Embryonic facial prominence (tissue), 1 donor: Measurements from ENCODE around the gene ZNF71.
A peak's percentile ranks its signal among the peaks of the same experiment; 100 is the strongest.
"Not testable (repeated sequence)": the region's sequence is repeated elsewhere in the genome, so short reads cannot be mapped to it uniquely, and the experiment has no call there.

ENCODE experiments used
- DNase-seq: peaks from one replicate; pipeline ENCODE4 v3.0.0-alpha.2; 2016; ENCODE audit errors: extremely low spot score

The ZNF71 gene

DNA sequence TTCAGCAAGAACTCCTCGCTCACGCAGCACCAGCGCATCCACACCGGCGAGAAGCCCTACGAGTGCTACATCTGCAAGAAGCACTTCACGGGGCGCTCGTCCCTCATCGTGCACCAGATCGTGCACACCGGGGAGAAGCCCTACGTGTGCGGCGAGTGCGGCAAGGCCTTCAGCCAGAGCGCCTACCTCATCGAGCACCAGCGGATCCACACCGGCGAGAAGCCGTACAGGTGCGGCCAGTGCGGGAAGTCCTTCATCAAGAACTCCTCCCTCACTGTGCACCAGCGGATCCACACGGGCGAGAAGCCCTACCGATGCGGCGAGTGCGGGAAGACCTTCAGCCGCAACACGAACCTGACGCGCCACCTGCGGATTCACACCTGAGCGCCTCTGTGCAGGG, 27.3 kb downstream of the ZNF71 start:
- no peak for DNase-seq

DNA sequence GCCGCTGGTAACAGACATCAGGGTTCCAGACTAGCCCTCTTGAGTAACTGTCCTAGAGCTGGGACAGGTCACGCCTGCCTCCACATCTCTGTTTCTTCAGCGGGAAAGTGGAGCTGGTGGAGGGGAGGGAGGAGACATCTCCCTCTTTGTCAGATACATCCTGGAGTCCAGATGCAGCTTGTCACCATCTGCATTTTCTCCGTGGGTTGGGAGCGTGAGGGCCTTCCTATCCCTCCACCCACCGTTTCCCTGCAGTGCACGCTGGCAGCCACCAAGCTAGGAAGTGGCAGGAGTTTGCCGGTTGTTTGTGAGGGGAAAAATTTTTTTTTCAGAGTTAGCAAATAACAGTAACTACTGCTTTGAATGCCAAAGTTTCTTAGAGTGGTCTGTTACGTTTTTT, 27.9 kb downstream of the ZNF71 start:
- no peak for DNase-seq

DNA sequence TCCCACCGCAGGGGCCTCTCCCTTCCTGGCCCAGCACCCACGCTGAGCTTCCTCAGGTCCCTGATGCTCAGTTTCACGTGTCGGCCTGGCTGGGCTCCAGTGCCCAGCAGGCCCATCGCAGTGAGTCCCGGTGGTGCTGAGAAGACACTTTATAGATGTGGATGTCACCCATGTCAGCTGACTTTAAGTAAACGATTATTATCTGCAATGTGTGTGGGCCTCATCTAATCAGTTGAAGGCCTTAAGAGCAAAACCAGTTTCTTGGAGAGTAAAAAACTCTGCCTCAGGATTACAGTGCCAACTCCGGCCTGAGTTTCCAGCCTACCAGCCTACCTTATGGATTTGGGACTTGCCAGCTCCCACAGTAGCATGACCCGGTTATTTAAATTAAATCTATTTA, 30.6 kb downstream of the ZNF71 start:
- no peak for DNase-seq

DNA sequence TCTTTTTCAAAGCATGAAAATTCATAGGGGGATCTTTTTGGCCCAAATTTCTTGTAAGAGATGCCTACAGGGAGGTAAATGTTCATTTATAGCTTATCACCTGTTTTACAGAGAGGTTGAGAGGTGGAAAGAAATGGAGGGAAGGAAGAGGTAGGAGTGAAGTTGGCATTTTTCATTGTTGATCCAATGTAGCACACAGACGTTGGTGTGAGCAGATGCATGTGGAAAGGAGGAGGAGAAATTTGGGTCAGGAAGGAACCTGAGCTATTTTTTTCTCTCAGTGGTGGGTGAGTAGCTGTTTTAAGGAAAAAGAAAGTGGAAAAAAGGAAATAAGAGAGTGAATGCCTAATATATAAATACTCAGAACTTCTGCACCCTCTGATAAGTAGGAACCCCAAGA, 37.9 kb downstream of the ZNF71 start:
- DNase-seq = no peak

DNA sequence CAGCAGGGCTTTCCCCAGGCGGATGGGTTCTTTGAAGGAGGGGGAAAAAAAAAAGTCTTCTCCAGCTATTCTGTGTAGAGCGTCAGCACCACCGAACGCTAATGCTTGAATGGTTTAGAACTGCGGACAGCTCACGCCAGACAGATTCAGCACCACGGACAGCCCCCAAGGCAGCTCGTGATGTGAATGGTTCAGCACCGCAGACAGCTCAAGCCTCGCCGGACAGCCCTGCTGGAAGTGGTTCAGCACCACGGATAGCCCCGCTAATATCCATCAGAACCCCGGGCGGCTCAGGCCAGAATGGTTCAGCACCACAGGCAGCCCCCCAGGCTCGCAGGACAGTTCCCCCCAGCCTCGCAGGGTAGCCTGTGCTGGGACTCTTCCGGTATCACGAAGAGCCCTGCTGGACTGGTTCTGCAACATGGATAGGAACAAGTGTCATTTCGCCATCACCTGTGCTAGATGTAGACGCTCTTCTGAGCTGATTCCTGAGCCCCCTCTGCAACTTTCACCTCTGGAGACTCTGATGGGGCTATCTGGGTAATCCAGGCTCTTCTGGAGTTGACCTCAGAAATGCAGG, 43.0 kb downstream of the ZNF71 start:
- DNase-seq = peak; percentile 79

DNA sequence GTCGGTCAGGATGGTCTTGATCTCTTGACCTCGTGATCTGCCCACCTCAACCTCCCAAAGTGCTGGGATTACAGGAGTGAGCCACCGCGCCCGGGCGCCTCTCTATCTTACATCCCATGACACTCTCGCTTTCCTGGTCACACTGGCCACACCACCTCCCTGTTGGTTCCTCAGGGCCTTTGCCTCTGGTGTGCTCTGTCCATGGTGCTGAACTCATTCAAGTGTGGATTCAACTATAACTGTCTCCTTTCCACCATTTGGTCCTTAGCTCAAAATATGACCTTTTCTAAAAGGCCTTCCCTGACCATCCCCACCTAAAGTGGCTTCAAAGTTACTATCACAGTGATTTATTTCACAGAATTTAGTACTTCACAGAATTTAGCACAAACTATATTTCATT, 44.1 kb downstream of the ZNF71 start:
- DNase-seq = no peak

DNA sequence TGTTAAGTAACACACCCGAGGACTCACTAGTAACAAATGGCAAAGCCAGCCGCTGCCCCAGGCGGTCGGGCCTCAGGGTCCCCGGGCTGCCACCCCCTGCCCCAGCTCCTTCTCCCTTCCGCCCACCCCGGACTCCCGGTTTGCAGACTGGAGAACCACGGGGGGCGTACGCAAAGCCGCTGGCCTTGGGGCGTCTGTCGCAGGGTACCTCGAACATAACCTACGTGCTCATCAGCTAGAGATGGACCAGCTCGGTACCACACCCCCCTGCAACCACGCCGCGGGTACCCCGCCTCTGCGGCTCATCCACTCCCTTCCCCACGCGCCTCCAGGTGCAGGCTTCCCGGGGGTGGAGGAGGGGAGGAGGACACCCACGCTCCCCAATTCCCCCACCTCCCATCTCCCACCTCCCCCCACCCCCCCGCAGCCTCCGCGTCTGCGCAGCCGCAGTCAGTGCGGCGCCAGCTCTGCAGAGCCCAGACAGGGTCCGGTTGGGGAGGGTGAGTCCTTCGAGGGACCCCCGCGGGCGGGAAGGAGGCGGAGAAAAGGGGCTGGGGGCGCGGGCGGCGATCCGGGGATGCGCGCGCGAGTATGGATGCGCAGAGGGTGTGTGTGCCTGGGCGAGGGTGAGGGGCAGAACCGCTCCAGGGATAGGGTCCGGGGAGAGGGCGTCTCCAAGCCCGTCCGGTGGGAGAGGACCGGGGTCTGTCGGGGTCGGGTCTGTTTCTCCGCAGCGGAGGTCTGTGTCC, 47.8 kb downstream of the ZNF71 start, which contains the start of gene SMIM17:
TSS of gene SMIM17 (plus strand) at position 449 of the 749 bp plus-strand sequence. CDS start 2,509 bp downstream, outside the sequence.
- DNase-seq = no peak

DNA sequence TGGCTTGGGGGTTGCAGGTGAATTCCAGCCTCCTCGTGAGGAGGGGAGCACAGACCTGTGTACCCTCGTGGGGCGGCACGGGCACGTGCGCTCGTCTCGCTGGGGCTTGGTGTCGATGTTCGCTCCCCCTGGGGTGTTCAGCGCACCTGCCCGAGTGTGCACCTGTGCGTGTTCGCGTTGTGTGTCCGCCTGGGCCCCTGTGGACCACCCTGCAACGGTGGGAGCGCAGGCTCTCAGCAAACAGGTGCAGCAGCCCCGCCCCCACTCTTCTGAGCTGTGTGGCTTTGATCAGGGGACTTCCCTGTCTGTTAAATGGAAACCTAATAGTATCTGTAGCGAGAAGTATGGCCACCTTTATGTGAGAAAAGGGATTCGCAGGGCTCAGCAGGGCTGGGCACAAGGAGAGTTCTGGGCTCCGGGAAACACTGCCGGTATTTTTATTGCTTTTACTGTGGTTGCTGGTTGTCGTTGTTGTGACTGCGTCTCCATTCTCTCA, 48.4 kb downstream of the ZNF71 start:
- no peak for DNase-seq

DNA sequence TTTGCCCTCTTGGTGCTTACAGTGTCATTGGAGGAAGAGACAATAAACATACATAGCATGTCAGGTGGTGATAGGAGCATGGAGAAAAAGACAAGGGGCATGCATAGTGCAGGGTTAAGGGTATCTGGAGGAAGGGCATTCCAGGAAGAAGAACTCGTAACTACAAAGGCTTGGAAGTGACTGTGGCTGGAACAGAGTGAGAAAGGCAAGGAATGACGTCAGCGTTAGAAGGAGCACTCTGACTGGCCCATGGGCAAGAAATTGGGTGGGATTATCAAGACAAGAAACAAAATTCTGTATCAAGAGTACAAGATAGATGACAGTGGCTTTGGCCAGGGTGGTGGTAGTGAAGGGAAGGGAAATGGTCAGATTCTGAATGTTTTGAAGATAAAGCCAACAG, 59.0 kb downstream of the ZNF71 start:
- no peak for DNase-seq

DNA sequence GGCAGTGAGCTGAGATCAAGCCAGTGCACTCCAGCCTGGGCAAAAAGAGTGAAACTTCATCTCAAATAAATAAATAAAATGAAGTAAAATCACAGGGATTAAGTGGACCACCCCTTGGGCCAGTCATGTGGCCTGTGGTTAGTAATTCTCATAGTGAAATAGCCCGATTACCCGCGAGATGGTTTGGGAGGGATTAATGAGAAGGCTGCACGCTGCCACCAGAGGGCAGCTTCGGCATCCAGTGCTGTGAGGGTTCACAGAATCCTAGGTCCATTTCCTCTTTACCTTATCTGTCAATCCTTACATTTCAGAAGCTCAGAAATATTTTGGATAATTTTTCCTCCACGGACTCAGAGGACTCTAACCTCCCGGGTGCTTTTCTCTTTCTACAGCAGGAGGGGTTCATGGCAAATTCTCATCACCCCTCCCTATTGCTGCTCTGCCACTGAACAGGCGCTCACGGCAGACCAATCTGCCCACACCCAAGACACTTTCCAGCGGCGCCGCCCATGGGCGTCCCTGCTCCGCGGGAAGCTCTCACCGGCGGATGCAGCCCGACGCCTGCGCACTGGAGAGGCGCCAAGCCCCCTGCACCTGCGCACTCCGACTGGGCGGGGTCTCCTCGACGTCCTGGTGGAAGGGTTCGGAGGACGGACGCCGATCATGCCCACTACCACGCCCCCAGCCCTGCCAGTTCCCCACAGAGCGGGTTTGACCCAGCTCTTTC, 65.4 kb downstream of the ZNF71 start:
- no peak for DNase-seq

DNA sequence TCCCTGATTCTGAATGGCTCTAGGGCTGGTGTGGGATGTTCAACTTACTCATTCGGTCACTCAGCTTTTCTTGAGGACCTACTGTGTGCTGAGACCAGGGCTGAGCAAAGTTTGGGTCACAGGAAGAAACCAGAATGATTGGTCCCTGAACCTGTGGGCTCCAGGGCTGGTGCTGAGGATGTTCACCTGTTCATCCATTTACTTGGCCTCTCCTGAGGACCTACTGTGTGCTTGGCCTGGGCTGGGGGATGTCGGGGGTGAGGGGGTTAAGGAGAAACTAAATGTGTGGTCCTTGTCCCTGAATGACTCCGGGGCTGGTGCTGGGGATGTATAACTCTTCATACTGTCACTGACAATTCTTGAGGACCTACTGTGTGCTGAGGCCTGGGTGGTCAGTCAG, 66.1 kb downstream of the ZNF71 start:
- no peak for DNase-seq

DNA sequence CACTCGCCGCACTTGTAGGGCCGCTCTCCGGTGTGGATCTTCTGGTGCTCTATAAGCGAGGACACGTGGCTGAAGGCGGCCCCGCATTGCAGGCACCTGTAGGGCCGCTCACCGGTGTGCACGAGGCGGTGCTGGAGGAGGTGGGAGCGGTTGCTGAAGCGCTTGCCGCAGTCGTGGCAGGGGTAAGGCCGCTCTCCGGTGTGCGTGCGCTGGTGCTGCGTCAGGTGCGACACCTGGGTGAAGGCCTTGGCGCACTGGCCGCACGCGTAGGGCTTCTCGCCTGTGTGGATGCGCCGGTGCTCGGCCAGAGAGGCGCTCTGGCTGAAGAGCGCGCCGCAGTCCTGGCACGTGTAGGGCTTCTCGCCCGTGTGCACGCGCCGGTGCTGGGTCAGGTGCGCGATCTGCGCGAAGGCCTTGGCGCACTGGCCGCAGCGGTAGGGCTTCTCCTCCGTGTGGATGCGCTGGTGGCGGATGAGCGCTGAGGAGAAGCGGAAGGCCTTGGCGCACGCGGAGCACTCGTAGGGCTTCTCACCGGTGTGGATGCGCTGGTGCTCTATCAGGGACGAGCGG, 68.9 kb downstream of the ZNF71 start:
- no peak for DNase-seq

DNA sequence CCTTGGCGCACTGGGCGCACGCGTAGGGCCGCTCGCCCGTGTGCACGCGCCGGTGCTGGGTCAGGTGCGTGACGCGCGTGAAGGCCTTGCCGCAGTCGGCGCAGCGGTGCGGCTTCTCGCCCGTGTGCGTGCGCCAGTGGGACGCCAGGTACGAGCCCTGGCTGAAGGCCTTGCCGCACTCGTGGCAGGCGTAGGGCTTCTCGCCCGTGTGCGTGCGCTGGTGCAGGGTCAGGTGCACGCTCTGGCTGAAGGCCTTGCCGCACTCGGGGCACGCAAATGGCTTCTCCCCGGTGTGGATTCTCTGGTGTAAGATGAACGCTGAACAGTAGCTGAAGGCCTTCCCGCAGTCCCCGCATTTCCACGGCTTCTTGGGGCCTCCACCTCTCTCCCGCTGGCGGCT, 69.4 kb downstream of the ZNF71 start:
- DNase-seq = no peak

DNA sequence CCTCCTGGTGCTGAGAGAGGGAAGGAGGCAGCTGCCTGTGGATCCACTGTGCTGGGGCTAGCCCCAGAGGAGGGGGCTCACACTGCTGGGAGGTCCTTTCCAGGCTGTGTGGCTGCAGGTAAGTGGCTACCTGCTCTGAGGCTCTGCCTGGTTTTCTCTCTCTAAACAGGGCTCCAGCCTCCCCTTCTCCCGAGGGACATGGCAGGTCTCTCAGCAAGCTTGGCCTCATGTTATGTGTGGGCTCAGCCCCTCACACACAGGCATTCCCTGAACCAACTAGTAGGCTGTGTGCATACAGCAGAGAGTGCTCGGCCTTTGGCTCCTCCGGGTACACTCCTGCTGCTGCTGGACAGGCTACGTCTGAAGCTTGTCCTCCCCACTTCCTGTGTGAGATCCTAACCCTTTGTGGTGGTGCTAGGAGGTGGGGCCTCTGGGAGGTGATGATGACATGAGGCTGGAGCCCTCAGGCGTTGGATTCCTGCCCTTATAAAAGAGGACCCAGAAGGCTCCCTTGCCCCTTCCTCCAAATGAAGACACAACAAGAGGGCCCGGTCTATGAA, 72.3 kb downstream of the ZNF71 start:
- DNase-seq = no peak

DNA sequence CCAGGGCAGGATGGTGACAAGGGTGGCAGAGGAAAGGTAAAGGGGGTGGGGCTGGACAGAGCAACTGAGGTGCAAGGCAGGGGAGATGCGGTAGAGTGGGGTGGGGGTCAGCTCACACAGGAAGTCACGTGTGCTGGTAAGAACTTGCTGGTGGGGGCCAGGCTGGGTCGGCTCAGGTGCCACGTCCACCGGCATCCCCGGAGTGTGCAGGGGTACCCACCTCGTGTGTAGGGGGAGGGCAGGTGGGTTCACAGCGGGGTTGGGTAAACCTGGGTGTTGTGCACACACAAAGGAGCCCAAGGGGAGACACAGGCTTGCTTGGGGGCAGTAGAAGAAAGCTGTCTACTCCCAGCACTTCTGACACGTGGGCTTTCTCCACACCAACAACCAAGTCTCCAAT, 73.6 kb downstream of the ZNF71 start:
- DNase-seq = no peak

DNA sequence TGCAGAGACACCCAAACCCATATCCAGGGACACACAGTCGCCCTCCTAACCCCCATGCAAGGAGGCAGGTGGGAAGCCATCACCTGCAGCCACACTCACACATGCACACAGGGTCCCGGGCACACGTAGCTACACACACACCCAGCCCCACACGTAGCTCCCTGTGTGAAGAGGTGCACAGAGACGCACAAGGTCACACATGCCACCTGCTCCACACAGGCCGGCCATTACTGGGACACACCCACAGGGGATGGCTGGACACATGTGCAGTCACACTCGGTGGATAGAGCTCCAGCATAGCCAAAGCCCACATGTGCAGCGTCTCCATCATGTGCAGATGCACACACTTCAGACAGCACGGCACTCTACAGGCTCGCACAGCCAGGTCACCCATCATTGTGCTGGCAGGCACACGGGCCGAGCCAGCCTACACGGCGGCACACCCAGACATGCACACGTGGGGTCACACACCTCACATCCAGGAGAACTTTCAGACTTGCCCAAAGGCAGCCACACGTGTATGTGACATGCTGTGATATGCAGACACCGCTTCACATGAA, 75.4 kb downstream of the ZNF71 start:
- DNase-seq = no peak

DNA sequence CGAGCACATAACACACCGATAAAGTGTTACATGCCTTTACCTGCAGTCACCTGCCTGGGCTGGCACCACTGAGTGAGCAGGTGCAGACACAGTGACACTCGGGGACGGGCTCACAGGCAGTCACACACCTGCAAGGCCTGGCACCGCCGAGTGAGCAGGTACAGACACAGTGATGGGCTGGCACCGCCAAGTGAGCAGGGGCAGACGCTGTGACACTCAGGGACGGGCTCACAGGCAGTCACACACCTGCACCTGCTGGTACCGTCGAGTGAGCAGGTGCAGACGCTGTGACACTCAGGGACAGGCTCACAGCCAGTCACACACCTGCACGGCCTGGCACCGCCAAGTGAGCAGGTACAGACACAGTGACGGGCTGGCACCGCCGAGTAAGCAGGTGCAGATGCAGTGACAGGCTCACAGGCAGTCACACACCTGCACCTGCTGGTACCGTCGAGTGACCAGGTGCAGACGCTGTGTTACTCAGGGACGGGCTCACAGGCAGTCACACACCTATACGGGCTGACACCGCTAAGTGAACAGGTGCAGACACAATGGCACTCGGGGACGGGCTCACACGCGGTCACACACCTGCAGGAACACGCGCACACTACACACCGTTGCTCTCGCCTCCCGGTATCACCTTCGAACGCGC, 76.0 kb downstream of the ZNF71 start:
- no peak for DNase-seq

DNA sequence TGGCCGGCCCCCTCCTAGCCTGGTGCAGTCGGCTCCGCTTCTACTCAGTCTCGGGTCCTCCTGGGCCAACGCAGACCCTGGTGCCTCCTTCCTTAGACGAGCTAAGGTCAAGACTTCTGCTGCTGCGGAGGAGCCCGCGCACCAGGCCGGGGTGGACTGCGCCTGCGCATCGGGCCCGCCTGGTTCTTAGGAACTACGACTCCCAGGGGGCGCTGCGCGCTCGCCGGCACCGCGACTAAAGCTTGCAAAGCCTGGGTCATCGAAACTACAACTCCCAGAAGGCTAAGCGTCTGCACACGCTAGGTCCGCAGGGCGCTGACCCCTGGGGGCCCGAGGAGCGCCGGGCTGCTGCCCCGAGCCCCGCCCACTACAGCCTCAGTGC, 76.5 kb downstream of the ZNF71 start, which contains the start of gene ZNF835:
TSS of gene ZNF835 (minus strand) at position 145 of the 382 bp plus-strand sequence. CDS start 6,559 bp downstream, outside the sequence.
- peak; percentile 73 for DNase-seq

DNA sequence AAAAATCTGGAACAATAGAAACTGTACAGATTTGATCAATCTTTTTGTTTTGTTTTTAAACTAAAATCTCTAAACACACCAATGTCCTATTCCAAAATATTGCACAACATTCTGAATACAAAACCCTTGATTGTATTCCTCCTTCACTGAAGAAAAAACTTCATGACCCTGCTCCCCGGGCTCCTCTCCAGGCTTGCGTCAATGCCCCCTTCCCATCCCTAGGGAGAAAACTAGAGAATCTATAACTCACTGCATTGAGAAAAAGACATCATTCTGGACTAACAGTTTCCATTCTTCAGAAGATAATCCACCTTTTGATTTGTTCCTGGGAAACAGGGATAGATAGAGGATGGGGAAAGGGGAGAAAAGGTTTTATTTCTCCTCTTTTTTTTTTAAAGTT, 77.5 kb downstream of the ZNF71 start:
- not testable (repeated sequence) for DNase-seq
